ENCODE measurements around the gene CADM4.

GRCh38 chr19:43658001-43658400, 18.4 kb upstream of the CADM4 start:
- no peak for TF ChIP-seq NFIC (IDR thresholded peaks at IDR 0.05; ENCODE audit: borderline replicate concordance)
- no peak for TF ChIP-seq POLR2AphosphoS5 (IDR thresholded peaks at IDR 0.05; ENCODE audit: low read depth, low read length)
